ENCODE data around the gene TRAPPC1.

Gene TRAPPC1

DNA sequence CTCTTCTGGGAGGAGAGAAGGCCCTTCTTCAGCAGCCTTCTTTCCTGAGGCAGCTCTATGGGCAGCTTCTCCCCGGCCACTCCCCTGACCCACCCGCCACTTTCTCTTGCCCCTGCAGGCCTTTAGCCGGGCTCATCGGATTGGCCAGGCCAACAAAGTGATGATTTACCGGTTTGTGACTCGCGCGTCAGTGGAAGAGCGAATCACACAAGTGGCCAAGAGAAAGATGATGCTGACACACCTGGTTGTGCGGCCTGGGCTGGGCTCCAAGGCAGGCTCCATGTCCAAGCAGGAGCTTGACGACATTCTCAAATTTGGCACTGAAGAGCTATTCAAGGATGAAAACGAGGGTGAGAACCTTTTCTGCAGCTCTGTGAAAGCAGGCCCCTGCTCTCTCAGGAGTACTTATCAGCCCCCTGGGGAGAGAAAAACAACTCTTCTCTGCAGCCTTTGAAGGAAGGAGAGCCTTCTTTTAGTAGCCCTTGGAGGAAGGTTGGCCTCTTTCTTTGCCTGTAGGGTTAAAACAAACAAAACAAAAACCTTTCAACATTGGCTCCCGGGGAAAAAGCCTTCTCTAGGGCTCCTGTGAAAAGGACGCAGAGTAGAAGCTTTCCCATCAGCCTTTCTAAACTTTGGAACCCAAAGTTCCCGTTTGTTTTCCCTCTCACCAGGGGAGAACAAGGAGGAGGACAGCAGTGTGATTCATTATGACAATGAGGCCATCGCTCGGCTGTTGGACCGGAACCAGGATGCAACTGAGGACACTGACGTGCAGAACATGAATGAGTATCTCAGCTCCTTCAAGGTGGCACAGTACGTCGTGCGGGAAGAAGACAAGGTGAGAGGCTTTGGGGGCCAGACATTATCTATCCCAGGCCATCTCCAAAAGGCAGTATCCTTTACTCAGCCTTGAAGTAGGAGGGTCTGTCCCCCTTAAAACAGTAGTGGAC, 28.3 kb downstream of the TRAPPC1 start:
- Histone ChIP-seq H3K4me1 (no peaks in the 10 kb centered on the region), H3K9me3 (no peaks in the 10 kb centered on the region), H3K27me3 (no peaks in the 10 kb centered on the region), H3K36me3 (peaks cover 32% of the 10 kb centered on the region), H3K4me3 (ENCODE audit: low read depth, low read length) (no peak overlapping the region)
- TF ChIP-seq, protein P1, sequence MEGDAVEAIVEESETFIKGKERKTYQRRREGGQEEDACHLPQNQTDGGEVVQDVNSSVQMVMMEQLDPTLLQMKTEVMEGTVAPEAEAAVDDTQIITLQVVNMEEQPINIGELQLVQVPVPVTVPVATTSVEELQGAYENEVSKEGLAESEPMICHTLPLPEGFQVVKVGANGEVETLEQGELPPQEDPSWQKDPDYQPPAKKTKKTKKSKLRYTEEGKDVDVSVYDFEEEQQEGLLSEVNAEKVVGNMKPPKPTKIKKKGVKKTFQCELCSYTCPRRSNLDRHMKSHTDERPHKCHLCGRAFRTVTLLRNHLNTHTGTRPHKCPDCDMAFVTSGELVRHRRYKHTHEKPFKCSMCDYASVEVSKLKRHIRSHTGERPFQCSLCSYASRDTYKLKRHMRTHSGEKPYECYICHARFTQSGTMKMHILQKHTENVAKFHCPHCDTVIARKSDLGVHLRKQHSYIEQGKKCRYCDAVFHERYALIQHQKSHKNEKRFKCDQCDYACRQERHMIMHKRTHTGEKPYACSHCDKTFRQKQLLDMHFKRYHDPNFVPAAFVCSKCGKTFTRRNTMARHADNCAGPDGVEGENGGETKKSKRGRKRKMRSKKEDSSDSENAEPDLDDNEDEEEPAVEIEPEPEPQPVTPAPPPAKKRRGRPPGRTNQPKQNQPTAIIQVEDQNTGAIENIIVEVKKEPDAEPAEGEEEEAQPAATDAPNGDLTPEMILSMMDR (IDR thresholded peaks at IDR 0.05; ENCODE audit: low read depth, low read length) = no peak
- DNase-seq = no peak

DNA sequence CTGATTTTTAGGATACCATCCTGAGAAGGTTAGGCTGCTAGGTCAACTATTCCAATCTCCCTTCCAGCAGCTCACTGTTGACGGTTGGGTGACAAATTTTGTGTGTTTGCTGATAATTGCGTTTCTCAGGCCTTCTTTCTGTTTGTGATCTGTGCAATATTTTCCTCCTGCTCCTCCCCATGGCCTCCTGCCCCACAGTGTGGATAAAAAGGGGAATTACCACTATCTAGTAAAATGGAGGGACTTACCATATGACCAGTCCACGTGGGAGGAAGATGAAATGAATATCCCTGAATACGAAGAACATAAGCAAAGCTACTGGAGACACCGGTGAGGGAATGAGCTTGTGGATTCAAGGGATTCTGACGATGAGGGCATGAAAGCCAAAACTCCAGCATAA, 34.0 kb downstream of the TRAPPC1 start:
- TF ChIP-seq, protein P1 (IDR thresholded peaks at IDR 0.05; ENCODE audit: low read depth, low read length) = peak; percentile 49
- Histone ChIP-seq H3K4me3 (ENCODE audit: low read depth, low read length) (no peak overlapping the region), H3K4me1 (no peaks in the 10 kb centered on the region), H3K9me3 (no peaks in the 10 kb centered on the region), H3K36me3 (peaks cover 46% of the 10 kb centered on the region), H3K27me3 (no peaks in the 10 kb centered on the region)
- DNase-seq = no peak

- DNase-seq = no peak
- no peaks in the 10 kb centered on the region for H3K27me3 ChIP-seq
- TF ChIP-seq, protein P1 (IDR thresholded peaks at IDR 0.05; ENCODE audit: low read depth, low read length) = no peak
- H3K4me1 ChIP-seq = no peaks in the 10 kb centered on the region
- H3K36me3 ChIP-seq = peaks cover 46% of the 10 kb centered on the region
- H3K4me3 ChIP-seq (ENCODE audit: low read depth, low read length) = no peak overlapping the region
- H3K9me3 ChIP-seq = no peaks in the 10 kb centered on the region
Observed at GRCh38 chr17:7897090-7897489, 34.7 kb downstream of the TRAPPC1 start.

DNA sequence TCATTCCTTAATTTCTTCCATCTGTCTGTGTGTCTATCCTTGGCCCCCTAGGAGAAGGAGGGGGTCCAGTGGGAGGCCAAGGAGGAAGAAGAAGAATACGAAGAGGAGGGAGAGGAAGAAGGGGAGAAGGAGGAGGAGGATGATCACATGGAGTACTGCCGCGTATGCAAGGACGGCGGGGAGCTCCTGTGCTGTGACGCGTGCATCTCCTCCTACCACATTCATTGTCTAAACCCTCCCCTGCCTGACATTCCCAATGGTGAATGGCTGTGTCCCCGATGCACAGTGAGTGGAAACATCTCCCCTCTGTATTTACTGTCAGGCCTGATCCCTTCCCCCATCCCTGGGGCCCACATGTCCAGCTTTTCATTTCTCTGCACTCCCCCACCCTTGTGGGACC, 36.9 kb downstream of the TRAPPC1 start:
- Histone ChIP-seq H3K4me3 (ENCODE audit: low read depth, low read length) (no peak overlapping the region), H3K9me3 (no peaks in the 10 kb centered on the region), H3K4me1 (no peaks in the 10 kb centered on the region; the same call in 1 of the 2 replicates), H3K36me3 (peaks cover 49% of the 10 kb centered on the region), H3K27me3 (no peaks in the 10 kb centered on the region)
- TF ChIP-seq, protein P1 (IDR thresholded peaks at IDR 0.05; ENCODE audit: low read depth, low read length) = no peak
- no peak for DNase-seq

DNA sequence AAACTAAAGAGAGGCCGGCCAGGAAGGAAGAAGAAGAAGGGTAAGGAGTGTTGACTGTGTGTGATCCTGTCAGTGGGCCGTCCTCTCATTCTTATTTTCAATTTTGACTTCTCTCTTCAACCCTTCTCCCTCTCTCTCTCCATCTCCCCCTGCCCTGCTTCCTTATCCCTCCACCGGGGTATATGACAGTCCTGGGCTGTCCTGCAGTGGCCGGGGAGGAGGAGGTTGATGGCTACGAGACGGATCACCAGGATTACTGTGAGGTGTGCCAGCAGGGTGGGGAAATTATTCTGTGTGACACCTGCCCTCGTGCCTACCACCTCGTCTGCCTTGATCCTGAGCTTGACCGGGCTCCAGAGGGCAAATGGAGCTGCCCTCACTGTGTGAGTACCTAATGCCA, 37.5 kb downstream of the TRAPPC1 start:
- Histone ChIP-seq H3K4me1 (no peaks in the 10 kb centered on the region; the same call in 1 of the 2 replicates), H3K9me3 (no peaks in the 10 kb centered on the region), H3K36me3 (peaks cover 49% of the 10 kb centered on the region), H3K27me3 (no peaks in the 10 kb centered on the region), H3K4me3 (ENCODE audit: low read depth, low read length) (no peak overlapping the region)
- no peak for DNase-seq
- TF ChIP-seq, protein P1 (IDR thresholded peaks at IDR 0.05; ENCODE audit: low read depth, low read length) = no peak
